CD4-positive, alpha-beta T cell treated with Interleukin-4 for 4 hours (primary cell): Measurements from ENCODE around the gene HAUS3.
A peak's percentile ranks its signal among the peaks of the same experiment; 100 is the strongest.
"Not testable (repeated sequence)": the region's sequence is repeated elsewhere in the genome, so short reads cannot be mapped to it uniquely, and the experiment has no call there.

Experiments used
- DNase-seq: peaks from one replicate; pipeline ENCODE4 v3.0.0-alpha.2; 2020

Gene HAUS3

GRCh38 chr4:2250357-2251072 lies 8.6 kb upstream of the HAUS3 start:
- no peak for DNase-seq

GRCh38 chr4:2249526-2250356 lies 7.8 kb upstream of the HAUS3 start:
- DNase-seq: no peak

GRCh38 chr4:2248821-2249261 lies 6.9 kb upstream of the HAUS3 start:
- DNase-seq: no peak

- DNase-seq: no peak
Observed at GRCh38 chr4:2248044-2248780, 6.3 kb upstream of the HAUS3 start.

GRCh38 chr4:2247128-2248043 lies 5.5 kb upstream of the HAUS3 start:
- DNase-seq: no peak

GRCh38 chr4:2246384-2247127 lies 4.6 kb upstream of the HAUS3 start:
- DNase-seq: no peak

- DNase-seq: no peak
Observed at GRCh38 chr4:2245787-2246275, 3.9 kb upstream of the HAUS3 start.

GRCh38 chr4:2245057-2245786 lies 3.3 kb upstream of the HAUS3 start:
- DNase-seq: no peak

- no peak for DNase-seq
Observed at GRCh38 chr4:2243681-2244380, 1.9 kb upstream of the HAUS3 start.

- peak; percentile 65 for DNase-seq
Observed at GRCh38 chr4:2241003-2241402, 918 bp downstream of the HAUS3 start.

- DNase-seq: no peak
Observed at GRCh38 chr4:2236944-2237666, 4.8 kb downstream of the HAUS3 start.

GRCh38 chr4:2231082-2231481 lies 10.8 kb downstream of the HAUS3 start:
- DNase-seq: no peak

- DNase-seq: no peak
Observed at GRCh38 chr4:2226261-2226660, 15.7 kb downstream of the HAUS3 start.

- DNase-seq: no peak
Observed at GRCh38 chr4:2222838-2223237, 19.1 kb downstream of the HAUS3 start.

GRCh38 chr4:2221378-2221777 lies 20.5 kb downstream of the HAUS3 start:
- not testable (repeated sequence) for DNase-seq

GRCh38 chr4:2220016-2220630 lies 21.8 kb downstream of the HAUS3 start:
- peak; percentile 78 for DNase-seq

- no peak for DNase-seq
Observed at GRCh38 chr4:2219233-2219760, 22.6 kb downstream of the HAUS3 start.

GRCh38 chr4:2218436-2218835 lies 23.5 kb downstream of the HAUS3 start:
- no peak for DNase-seq

- no peak for DNase-seq
Observed at GRCh38 chr4:2217726-2218125, 24.2 kb downstream of the HAUS3 start.
